Spinal cord (tissue), 10 donors: ENCODE measurements around the gene ACOXL. TPM values are rescaled to one million over a fixed set of nuclear protein-coding genes. Genes with fewer than 3 reads are reported as not detected.
A peak's percentile ranks its signal among the peaks of the same experiment; 100 is the strongest.

ENCODE experiments used
- DNase-seq, 6 donors: peaks; one replicate each; pipeline versions ENCODE4 v3.0.0 to v3.0.0-alpha.2; 2013 to 2015; ENCODE audit warnings: low spot score in 6 of 6, low read depth in 4 of 6
- H3K27ac ChIP-seq: one replicate; pipeline ENCODE4 v1.5.1; 2013; ENCODE audit warnings: low read depth, low read length, control low read depth
- H3K27me3 ChIP-seq: one replicate; pipeline ENCODE4 v1.6.1; 2013; ENCODE audit warnings: low read length; ENCODE audit not compliant: control insufficient read depth, insufficient read depth
- H3K36me3 ChIP-seq: one replicate; pipeline ENCODE4 v1.6.1; 2013; ENCODE audit warnings: low read length; ENCODE audit not compliant: control insufficient read depth, insufficient read depth
- H3K4me1 ChIP-seq: one replicate; pipeline ENCODE4 v1.6.1; 2013; ENCODE audit warnings: low read length; ENCODE audit not compliant: control insufficient read depth, insufficient read depth
- H3K4me3 ChIP-seq: one replicate; pipeline ENCODE4 v1.5.1; 2013; ENCODE audit warnings: low read depth, low read length, control low read depth
- H3K9me3 ChIP-seq: one replicate; pipeline ENCODE4 v1.6.1; 2013; ENCODE audit warnings: low read length; ENCODE audit not compliant: control insufficient read depth, insufficient read depth
- WGBS: methylation state at CpG from one replicate; pipeline ENCODE4 v1.1.5; 2013; ENCODE audit warnings: missing lambda C conversion rate; ENCODE audit not compliant: insufficient coverage; 5-methylcytosine and 5-hydroxymethylcytosine counted together
- polyA plus RNA-seq, 2 donors: library from polyadenylated mRNA; unstranded; fragments of 120-200 nt; gene quantifications; one replicate each; pipeline ENCODE4 v1.2.1, GENCODE V29; 2013; ENCODE audit not compliant: insufficient read length in 2 of 2
- total RNA-seq, 2 donors: library from RNA; depleted of rRNA in 1 of 2; stranded (reverse); fragments of 120-200 nt in 1 of 2; fragments of >200 nt in 1 of 2; gene quantifications; one replicate each; pipeline versions ENCODE4 v1.2.3 to v1.2.4, GENCODE V29; 2013 to 2014
- donor health status: healthy.

The ACOXL gene
- total and polyA plus RNA-seq, 4 donors = 0.06 to 0.45 (median 0.26) TPM

DNA sequence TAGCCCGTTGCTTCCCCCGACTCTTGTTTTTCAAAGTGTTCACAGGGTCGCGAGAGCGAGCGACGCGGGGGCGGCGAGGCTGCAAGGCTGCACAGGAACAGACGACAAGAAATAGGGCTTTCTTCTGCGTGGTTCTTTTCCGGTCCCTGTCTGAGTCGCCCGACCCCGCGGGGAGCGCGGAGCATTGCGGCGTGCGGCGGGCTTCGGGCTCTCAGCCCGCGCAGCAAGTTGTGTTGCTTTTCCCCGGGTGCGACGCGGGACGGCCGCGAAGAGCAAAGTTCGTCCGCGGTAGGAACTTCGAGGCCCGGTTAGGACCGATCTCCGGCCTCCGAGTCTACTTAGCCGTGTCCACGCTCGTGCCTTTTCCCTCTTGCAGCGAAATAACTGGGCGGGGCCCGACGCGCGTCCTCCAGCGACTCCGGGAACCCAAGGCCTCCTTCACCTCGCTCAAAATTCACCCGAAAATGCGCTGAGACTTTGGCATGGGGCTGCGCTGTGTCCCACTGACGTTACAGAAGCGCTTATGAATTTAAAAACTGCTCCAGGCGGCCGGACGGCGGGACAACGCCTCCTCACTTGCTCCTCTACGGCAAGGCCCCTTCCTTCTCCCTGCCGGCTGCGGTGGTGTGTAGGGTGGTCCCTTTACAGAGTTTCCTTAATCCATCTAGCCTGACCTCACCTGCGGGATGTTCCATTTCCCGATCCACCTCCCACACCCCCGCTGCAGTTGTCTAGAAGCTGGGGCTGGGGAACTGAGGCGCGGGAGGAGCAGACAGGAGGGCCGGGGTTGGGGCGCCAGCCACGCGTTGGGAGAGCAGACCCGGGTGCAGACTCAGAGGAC is 386.8 kb downstream of the ACOXL start:
- H3K4me1 ChIP-seq = peaks cover 57% of the 10 kb centered on the region
- no peaks in the 10 kb centered on the region for H3K9me3 ChIP-seq
- H3K27ac ChIP-seq = no peak overlapping the region
- H3K36me3 ChIP-seq = peaks cover 6% of the 10 kb centered on the region
- peaks cover 54% of the 10 kb centered on the region for H3K27me3 ChIP-seq
- peak in 2 of 6 donors; percentile 13 to 42 for DNase-seq
- H3K4me3 ChIP-seq = peak overlapping the region; percentile 16
- 7% methylated on average over 64 of the region's 76 CpGs for WGBS

- H3K4me3 ChIP-seq = peak overlapping the region; percentile 88
- peaks cover 57% of the 10 kb centered on the region for H3K4me1 ChIP-seq
- DNase-seq = peak in 1 of 6 donors; percentile 29
- WGBS = 3% methylated on average over 27 of the region's 27 CpGs
- H3K36me3 ChIP-seq = peaks cover 6% of the 10 kb centered on the region
- H3K9me3 ChIP-seq = no peaks in the 10 kb centered on the region
- no peak overlapping the region for H3K27ac ChIP-seq
- H3K27me3 ChIP-seq = peaks cover 51% of the 10 kb centered on the region
These were observed 387.5 kb downstream of the ACOXL start for GRCh38 chr2:111119822-111120252.

DNA sequence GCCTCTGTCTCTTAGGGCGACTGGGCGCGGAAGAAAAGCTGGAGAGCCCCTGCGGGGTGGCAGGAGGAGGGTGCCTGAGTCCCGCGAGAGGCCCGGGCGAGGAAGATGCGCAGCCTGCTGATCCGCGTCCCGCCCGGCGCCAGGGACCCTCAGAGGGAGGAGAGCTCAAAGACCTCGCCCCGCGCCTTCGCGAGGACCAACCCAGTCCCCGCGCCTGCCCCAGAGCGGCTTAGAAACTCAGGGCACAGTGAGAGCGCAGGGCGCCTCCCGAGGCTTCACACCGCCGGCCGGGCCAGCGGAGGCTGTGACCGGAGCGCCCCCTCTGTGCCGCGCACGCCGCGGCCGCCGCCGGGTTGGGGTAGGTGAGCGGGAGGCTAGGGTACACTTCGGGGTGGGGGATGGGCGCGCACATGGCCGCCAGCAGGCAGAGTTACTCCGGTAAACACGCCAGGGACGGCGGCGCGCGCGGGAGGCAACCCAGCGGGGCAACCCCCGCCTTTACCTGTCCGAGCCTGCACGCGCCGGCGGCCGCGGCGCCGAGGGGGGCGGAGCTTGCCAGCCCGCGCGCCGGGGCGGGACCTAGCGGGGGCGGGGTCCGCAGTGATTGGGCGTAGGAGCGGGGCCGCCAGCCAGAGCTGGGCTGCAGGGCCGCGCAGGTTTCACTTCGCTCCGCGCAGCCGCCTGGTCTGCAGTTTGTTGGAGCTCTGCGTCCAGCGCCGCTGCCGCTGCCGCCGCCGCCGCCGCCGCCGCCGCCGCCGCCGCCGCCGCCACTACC is 388.1 kb downstream of the ACOXL start, which contains the start of gene BCL2L11:
BCL2L11 (plus strand) TSS at position 662 of the 775 bp plus-strand sequence. CDS start 2,832 bp downstream, outside the sequence.
- Histone ChIP-seq H3K27me3 (peaks cover 51% of the 10 kb centered on the region), H3K9me3 (no peaks in the 10 kb centered on the region), H3K36me3 (peaks cover 6% of the 10 kb centered on the region), H3K4me1 (peaks cover 57% of the 10 kb centered on the region), H3K4me3 (peak within 1 kb of the TSS; percentile 88), H3K27ac (peak within 1 kb of the TSS; percentile 67)
- under 1% methylated on average over 98 of the region's 98 CpGs for WGBS
- DNase-seq = peak in 5 of 6 donors; percentile 78 to 97 (median 84)

DNA sequence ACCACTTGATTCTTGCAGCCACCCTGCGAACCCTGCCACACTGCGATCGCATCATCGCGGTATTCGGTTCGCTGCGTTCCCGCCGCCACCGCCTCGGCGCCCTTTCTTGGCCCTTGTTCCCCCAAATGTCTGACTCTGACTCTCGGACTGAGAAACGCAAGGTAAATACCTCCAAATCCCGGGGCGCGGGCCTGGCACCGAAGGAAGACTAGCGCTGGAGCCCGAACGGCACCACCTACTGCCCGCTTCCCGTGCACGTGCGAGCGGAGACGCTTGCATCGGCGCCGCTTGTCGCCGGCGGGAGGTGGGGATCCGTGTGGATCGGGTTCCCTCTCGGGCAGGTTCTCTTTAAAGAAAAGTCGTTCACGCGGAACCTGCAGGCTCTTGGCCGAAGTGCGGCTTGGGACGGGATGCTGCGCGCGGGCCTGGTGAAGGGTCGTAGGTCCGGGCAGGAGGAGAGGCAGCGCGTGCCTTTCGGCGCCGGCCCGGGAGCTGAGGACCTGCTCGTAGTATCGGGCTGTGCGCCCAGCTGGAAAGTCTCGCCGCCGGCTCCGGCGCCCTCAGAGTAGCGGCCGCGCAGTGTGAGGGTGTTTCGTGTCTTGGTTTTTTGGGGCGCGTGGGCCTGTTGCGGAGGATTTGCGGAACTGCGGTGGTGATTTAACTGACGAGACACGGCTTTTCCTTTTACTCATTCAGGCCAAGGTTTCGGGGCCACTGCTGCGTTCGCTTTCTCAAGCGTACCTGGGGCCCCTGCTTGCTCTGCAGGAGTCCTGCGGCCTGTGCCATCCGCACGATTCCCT is 388.9 kb downstream of the ACOXL start:
- peak overlapping the region; percentile 67 for H3K27ac ChIP-seq
- H3K4me1 ChIP-seq = peaks cover 57% of the 10 kb centered on the region
- peak overlapping the region; percentile 88 for H3K4me3 ChIP-seq
- no peaks in the 10 kb centered on the region for H3K9me3 ChIP-seq
- H3K27me3 ChIP-seq = peaks cover 49% of the 10 kb centered on the region
- peaks cover 6% of the 10 kb centered on the region for H3K36me3 ChIP-seq
- WGBS = under 1% methylated on average over 78 of the region's 80 CpGs
- peak in 2 of 6 donors; percentile 72 to 76 for DNase-seq

GRCh38 chr2:111121828-111122630 is 389.7 kb downstream of the ACOXL start:
- Histone ChIP-seq H3K36me3 (peaks cover 6% of the 10 kb centered on the region), H3K27ac (peak overlapping the region; percentile 76), H3K4me3 (peak overlapping the region; percentile 88), H3K4me1 (peaks cover 52% of the 10 kb centered on the region), H3K27me3 (peaks cover 41% of the 10 kb centered on the region), H3K9me3 (no peaks in the 10 kb centered on the region)
- peak in 5 of 6 donors; percentile 78 to 96 (median 85) for DNase-seq
- under 1% methylated on average over 93 of the region's 93 CpGs for WGBS

- peak overlapping the region; percentile 73 for H3K27ac ChIP-seq
- peak in 2 of 6 donors; percentile 82 to 87 for DNase-seq
- H3K4me1 ChIP-seq = peaks cover 45% of the 10 kb centered on the region
- peak overlapping the region; percentile 73 for H3K4me3 ChIP-seq
- H3K9me3 ChIP-seq = no peaks in the 10 kb centered on the region
- peaks cover 33% of the 10 kb centered on the region for H3K27me3 ChIP-seq
- peaks cover 6% of the 10 kb centered on the region for H3K36me3 ChIP-seq
- WGBS = under 1% methylated on average over 92 of the region's 92 CpGs
These were observed 390.5 kb downstream of the ACOXL start for GRCh38 chr2:111122631-111123421.

DNA sequence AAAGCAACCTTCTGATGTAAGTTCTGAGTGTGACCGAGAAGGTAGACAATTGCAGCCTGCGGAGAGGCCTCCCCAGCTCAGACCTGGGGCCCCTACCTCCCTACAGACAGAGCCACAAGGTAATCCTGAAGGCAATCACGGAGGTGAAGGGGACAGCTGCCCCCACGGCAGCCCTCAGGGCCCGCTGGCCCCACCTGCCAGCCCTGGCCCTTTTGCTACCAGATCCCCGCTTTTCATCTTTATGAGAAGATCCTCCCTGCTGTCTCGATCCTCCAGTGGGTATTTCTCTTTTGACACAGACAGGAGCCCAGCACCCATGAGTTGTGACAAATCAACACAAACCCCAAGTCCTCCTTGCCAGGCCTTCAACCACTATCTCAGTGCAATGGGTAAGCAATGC is 391.4 kb downstream of the ACOXL start:
- WGBS = 68% methylated on average over 6 of the region's 7 CpGs
- DNase-seq = no peak
- Histone ChIP-seq H3K4me1 (peaks cover 35% of the 10 kb centered on the region), H3K36me3 (peaks cover 6% of the 10 kb centered on the region), H3K27me3 (peaks cover 24% of the 10 kb centered on the region), H3K9me3 (no peaks in the 10 kb centered on the region), H3K4me3 (peak overlapping the region; percentile 73), H3K27ac (no peak overlapping the region)

- Histone ChIP-seq H3K36me3 (peaks cover 6% of the 10 kb centered on the region), H3K4me1 (peaks cover 12% of the 10 kb centered on the region), H3K27me3 (peaks cover 3% of the 10 kb centered on the region), H3K27ac (no peak overlapping the region), H3K9me3 (no peaks in the 10 kb centered on the region), H3K4me3 (no peak overlapping the region)
- 80% methylated on average over 1 of the region's 1 CpG for WGBS
- DNase-seq = no peak
These were observed 394.2 kb downstream of the ACOXL start for GRCh38 chr2:111126581-111126980.
